ENCODE results near the gene BMPR2. TPM values are rescaled to one million over a fixed set of nuclear protein-coding genes. Genes with fewer than 3 reads are reported as not detected.
"Not testable (repeated sequence)": the region's sequence is repeated elsewhere in the genome, so short reads cannot be mapped to it uniquely, and the experiment has no call there.

Gene BMPR2
- total RNA-seq, 4 donors from 2014 or later: 53.4 to 102 (median 79.5) TPM

GRCh38 chr2:202541137-202541536, 165.0 kb downstream of the BMPR2 start:
- no peak for TF ChIP-seq CTCF (IDR thresholded peaks at IDR 0.05)

GRCh38 chr2:202542142-202542541, 166.0 kb downstream of the BMPR2 start:
- ATAC-seq (ENCODE audit: low FRiP score): no peak

More at GRCh38 chr2:202541137-202541536, 165.0 kb downstream of the BMPR2 start:
- ATAC-seq (ENCODE audit: low FRiP score): no peak
- no peak for DNase-seq (ENCODE audit: low spot score)

GRCh38 chr2:202545523-202545922, 169.4 kb downstream of the BMPR2 start:
- no peak for TF ChIP-seq CTCF (IDR thresholded peaks at IDR 0.05)
- ATAC-seq (ENCODE audit: low FRiP score) (no peak), DNase-seq (ENCODE audit: low spot score) (no peak)

More at GRCh38 chr2:202542142-202542541, 166.0 kb downstream of the BMPR2 start:
- no peak for TF ChIP-seq CTCF (IDR thresholded peaks at IDR 0.05)
- DNase-seq (ENCODE audit: low spot score): no peak

- no peak for TF ChIP-seq CTCF (IDR thresholded peaks at IDR 0.05)
- ATAC-seq (ENCODE audit: low FRiP score) (no peak), DNase-seq (ENCODE audit: low spot score) (no peak)
These were observed 169.8 kb downstream of the BMPR2 start for GRCh38 chr2:202545931-202546330.

GRCh38 chr2:202546499-202547141, 170.5 kb downstream of the BMPR2 start:
- not testable (repeated sequence) for DNase-seq (ENCODE audit: low spot score); ATAC-seq (ENCODE audit: low FRiP score)

GRCh38 chr2:202548240-202548639, 172.1 kb downstream of the BMPR2 start:
- ATAC-seq (ENCODE audit: low FRiP score): no peak
- TF ChIP-seq CTCF (IDR thresholded peaks at IDR 0.05): no peak
- DNase-seq (ENCODE audit: low spot score): no peak

- not testable (repeated sequence) for ATAC-seq (ENCODE audit: low FRiP score)
These were observed 174.9 kb downstream of the BMPR2 start for GRCh38 chr2:202551000-202551399.

GRCh38 chr2:202555356-202555755, 179.2 kb downstream of the BMPR2 start:
- DNase-seq (ENCODE audit: low spot score): no peak
- no peak for ATAC-seq (ENCODE audit: low FRiP score)
- no peak for TF ChIP-seq CTCF (IDR thresholded peaks at IDR 0.05)

More at GRCh38 chr2:202551000-202551399, 174.9 kb downstream of the BMPR2 start:
- DNase-seq (ENCODE audit: low spot score): not testable (repeated sequence)

Data from omental fat pad (tissue), 4 donors.